Endothelial cell (in vitro differentiated cells): ENCODE results near the gene UBE2I. TPM values are rescaled to one million over a fixed set of nuclear protein-coding genes. Genes with fewer than 3 reads are reported as not detected.

ENCODE experiments used
- DNase-seq: peaks from one replicate; pipeline ENCODE4 v3.0.0; 2021; ENCODE audit warnings: low spot score
- H3K27ac Mint-ChIP-seq: one replicate; pipeline ENCODE4 v1.8.0; 2021; ENCODE audit warnings: mixed read lengths, inconsistent platforms; ENCODE audit not compliant: unreplicated experiment
- H3K27me3 Mint-ChIP-seq: one replicate; pipeline ENCODE4 v1.8.0; 2021; ENCODE audit warnings: mild to moderate bottlenecking, moderate library complexity, mixed read lengths, inconsistent platforms; ENCODE audit not compliant: unreplicated experiment
- H3K36me3 Mint-ChIP-seq: one replicate; pipeline ENCODE4 v1.8.0; 2021; ENCODE audit warnings: mild to moderate bottlenecking, low read depth, mixed read lengths, inconsistent platforms; ENCODE audit not compliant: unreplicated experiment
- H3K4me1 Mint-ChIP-seq: one replicate; pipeline ENCODE4 v1.8.0; 2021; ENCODE audit warnings: mild to moderate bottlenecking, mixed read lengths, inconsistent platforms; ENCODE audit not compliant: unreplicated experiment
- H3K4me3 Mint-ChIP-seq: one replicate; pipeline ENCODE4 v1.8.0; 2021; ENCODE audit warnings: mild to moderate bottlenecking, mixed read lengths, inconsistent platforms; ENCODE audit not compliant: unreplicated experiment
- H3K9me3 Mint-ChIP-seq: one replicate; pipeline ENCODE4 v1.8.0; 2021; ENCODE audit warnings: mixed read lengths, inconsistent platforms; ENCODE audit not compliant: unreplicated experiment
- total RNA-seq: library from RNA; stranded (reverse); fragmentation: NEBNext Ultra II Directional; extraction: Animal tissue kit (Norgen Biotek cat#: 25700); gene quantifications from one replicate; pipeline ENCODE4 v1.2.1, GENCODE V29; 2021; ENCODE audit not compliant: unreplicated experiment
- TF ChIP-seq, protein P1 (sequence below): fragments of 200-600 bp; sonication (generic); IDR thresholded peaks from one replicate; pipeline ENCODE4 v1.5.0; 2021; ENCODE audit warnings: antibody characterized with exemption; ENCODE audit not compliant: unreplicated experiment

Gene UBE2I
- total RNA-seq, 1 donor from 2014 or later = 167 TPM

DNA sequence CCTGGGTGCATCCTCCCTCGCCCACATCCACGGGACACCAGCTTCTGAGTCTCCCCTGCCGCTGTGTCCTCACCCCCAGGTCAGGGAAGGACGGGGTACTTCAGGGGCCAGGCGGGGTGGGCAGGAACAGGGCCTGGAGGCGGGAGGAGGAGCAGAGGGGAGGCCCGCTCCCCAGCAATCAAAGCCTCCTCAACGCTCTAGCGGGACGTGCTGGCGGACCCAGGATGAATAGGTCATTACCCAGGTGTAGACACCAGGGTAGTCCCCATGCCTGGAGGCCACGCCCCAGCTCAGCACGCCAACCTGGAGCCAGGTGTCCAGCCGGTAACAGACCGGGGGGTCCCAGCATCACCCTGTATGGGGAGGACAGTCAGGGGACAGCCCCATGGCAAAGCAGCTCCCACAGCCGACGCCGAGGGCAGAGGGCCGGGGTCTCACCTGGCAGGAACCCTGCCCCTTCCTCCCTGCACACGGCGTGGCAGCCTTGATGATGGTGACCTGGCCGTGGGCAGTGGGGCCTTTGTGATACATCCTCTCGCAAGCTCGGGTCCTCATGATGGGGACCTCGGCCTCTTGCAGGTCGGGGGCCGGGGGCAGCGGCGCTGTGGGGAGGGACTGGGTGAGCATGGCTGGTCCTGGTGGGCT is 29.4 kb upstream of the UBE2I start:
- TF ChIP-seq, protein P1, sequence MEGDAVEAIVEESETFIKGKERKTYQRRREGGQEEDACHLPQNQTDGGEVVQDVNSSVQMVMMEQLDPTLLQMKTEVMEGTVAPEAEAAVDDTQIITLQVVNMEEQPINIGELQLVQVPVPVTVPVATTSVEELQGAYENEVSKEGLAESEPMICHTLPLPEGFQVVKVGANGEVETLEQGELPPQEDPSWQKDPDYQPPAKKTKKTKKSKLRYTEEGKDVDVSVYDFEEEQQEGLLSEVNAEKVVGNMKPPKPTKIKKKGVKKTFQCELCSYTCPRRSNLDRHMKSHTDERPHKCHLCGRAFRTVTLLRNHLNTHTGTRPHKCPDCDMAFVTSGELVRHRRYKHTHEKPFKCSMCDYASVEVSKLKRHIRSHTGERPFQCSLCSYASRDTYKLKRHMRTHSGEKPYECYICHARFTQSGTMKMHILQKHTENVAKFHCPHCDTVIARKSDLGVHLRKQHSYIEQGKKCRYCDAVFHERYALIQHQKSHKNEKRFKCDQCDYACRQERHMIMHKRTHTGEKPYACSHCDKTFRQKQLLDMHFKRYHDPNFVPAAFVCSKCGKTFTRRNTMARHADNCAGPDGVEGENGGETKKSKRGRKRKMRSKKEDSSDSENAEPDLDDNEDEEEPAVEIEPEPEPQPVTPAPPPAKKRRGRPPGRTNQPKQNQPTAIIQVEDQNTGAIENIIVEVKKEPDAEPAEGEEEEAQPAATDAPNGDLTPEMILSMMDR = no peak
- peaks cover 4% of the 10 kb centered on the region for H3K36me3 Mint-ChIP-seq
- H3K9me3 Mint-ChIP-seq = no peaks in the 10 kb centered on the region
- H3K4me1 Mint-ChIP-seq = peaks cover 7% of the 10 kb centered on the region
- no peak overlapping the region for H3K4me3 Mint-ChIP-seq
- no peak overlapping the region for H3K27ac Mint-ChIP-seq
- H3K27me3 Mint-ChIP-seq = peaks cover 9% of the 10 kb centered on the region
- DNase-seq = no peak

DNA sequence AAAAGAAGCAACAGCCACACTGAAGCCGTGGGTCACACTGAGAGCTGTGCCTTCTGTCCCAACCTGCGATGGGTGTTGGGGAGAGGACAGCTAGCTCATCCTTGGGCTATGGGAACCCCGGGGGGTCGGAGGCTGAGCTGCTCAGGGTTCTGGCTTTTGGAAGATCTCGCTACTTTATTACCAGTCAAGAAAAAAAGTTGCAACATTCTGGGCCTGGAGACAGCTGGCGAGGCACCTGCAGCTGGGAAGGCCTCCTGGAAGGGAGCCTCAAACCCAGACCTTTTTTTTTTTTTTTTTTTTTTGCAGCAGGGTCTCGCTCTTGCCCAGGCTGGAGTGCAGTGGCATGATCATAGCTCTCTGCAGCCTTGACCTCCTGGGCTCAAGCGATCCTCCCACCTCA is 28.7 kb upstream of the UBE2I start:
- TF ChIP-seq, protein P1 = no peak
- Mint-ChIP-seq H3K4me1 (peaks cover 7% of the 10 kb centered on the region), H3K36me3 (no peaks in the 10 kb centered on the region), H3K4me3 (no peak overlapping the region), H3K27me3 (peaks cover 7% of the 10 kb centered on the region), H3K9me3 (no peaks in the 10 kb centered on the region), H3K27ac (no peak overlapping the region)
- DNase-seq = no peak

DNA sequence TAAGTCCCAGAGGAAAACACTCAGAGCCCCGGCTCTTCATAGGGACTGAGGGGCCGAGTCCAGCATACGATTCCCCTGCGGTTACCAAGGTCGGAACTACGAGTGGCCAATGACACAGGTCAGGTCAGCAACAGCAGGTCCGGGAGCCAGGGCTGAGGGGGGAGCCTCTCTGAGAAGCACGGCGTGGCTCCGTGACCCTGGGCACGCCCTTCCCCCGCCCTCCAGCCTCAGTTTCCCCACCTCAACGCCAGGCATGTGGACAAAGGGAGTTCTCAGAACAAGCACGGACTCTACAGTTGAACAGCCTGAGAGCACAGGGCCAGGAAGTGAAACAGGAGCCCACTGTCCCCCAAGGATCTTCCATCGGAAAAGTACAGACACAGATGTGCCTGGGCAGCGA is 27.9 kb upstream of the UBE2I start:
- Mint-ChIP-seq H3K4me3 (no peak overlapping the region), H3K27me3 (peaks cover 7% of the 10 kb centered on the region), H3K4me1 (peaks cover 7% of the 10 kb centered on the region), H3K27ac (no peak overlapping the region), H3K36me3 (no peaks in the 10 kb centered on the region), H3K9me3 (no peaks in the 10 kb centered on the region)
- TF ChIP-seq, protein P1 = no peak
- DNase-seq = no peak

DNA sequence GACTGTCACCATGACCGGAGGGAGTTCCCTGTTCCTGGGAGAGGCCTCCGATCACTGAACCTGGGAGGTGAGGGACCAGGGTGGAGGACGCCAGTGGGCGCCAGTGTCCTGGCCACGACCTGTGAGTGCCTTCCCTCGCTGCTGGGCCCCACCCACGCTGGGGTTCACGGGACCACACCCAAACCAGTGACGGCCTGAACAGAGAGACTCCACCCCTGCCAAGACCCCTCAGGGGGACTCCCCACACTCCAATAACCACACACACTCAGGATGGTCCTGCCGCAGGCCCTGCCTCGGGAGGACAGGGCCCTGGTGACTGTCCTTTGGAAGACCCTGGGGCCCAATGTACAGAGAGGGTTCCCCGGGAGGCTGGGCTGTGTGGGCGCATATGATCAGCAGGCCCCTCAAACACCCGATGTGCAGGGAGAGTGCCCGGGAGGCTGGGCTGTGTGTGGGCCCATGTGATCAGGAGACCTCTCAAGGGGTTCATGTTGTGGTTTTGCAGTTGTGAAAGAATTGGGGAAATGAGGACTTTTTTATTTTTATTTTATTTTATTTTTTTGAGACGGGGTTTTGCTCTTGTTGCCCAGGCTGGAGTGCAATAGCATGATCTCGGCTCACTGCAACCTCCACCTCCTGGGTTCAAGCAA is 27.0 kb upstream of the UBE2I start:
- no peak overlapping the region for H3K4me3 Mint-ChIP-seq
- TF ChIP-seq, protein P1 = no peak
- peaks cover 7% of the 10 kb centered on the region for H3K27me3 Mint-ChIP-seq
- no peak for DNase-seq
- H3K36me3 Mint-ChIP-seq = no peaks in the 10 kb centered on the region
- H3K27ac Mint-ChIP-seq = no peak overlapping the region
- H3K4me1 Mint-ChIP-seq = peaks cover 7% of the 10 kb centered on the region
- no peaks in the 10 kb centered on the region for H3K9me3 Mint-ChIP-seq

DNA sequence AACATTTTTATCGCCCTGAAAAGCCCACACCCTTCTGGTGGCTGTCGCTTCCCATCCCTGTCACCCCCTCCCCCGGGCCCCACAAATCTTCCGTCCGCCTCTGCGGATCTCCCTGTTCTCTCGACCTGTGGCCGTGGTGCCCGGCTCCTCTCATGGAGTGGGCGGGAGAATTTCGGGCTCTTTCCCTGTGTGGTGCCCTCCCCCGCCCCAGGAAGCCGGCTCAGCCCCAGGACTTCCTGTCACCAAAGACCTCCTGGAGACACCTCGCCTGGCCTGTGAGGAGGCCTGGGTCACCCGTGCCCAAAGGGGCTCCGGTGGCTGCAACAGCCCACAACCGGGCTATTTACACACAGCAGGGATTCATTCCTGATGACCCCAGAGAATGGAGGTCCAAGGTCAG is 26.1 kb upstream of the UBE2I start:
- Mint-ChIP-seq H3K4me1 (peaks cover 7% of the 10 kb centered on the region), H3K27ac (no peak overlapping the region), H3K4me3 (no peak overlapping the region), H3K36me3 (no peaks in the 10 kb centered on the region), H3K27me3 (peaks cover 9% of the 10 kb centered on the region), H3K9me3 (no peaks in the 10 kb centered on the region)
- no peak for DNase-seq
- TF ChIP-seq, protein P1 = no peak
